Testis (tissue), 3 donors: Measurements from ENCODE around the gene COL1A2. TPM values are rescaled to one million over a fixed set of nuclear protein-coding genes. Genes with fewer than 3 reads are reported as not detected.

Source experiments
- DNase-seq: peaks from one replicate; pipeline ENCODE4 v3.0.0-alpha.2; 2019
- H3K27ac ChIP-seq, 2 donors: fragments of 200-600 bp; sonication (generic); one replicate each; pipeline ENCODE4 v1.5.1; 2019
- H3K27me3 ChIP-seq: fragments of 200-600 bp; sonication (generic); one replicate; pipeline ENCODE4 v1.5.1; 2019
- H3K36me3 ChIP-seq: fragments of 200-600 bp; sonication (generic); one replicate; pipeline ENCODE4 v1.5.1; 2017; ENCODE audit warnings: low read depth; ENCODE audit errors: missing control alignments
- H3K4me1 ChIP-seq: fragments of 200-600 bp; sonication (generic); one replicate; pipeline ENCODE4 v1.5.1; 2019
- H3K4me3 ChIP-seq, 2 donors: fragments of 200-600 bp; sonication (generic); one replicate each; pipeline ENCODE4 v1.5.1; 2017 to 2019
- H3K9me3 ChIP-seq: fragments of 200-600 bp; sonication (generic); one replicate; pipeline ENCODE4 v1.5.1; 2017
- CTCF ChIP-seq, 3 experiments: fragments of 450-650 bp in 2 of 3; fragments of 200-600 bp in 1 of 3; sonication (generic) in 1 of 3; IDR thresholded peaks; one replicate each; pipeline ENCODE4 v1.5.1; 2016 to 2019; ENCODE audit warnings: antibody characterized with exemption in 3 of 3, mild to moderate bottlenecking in 2 of 3, moderate library complexity in 1 of 3
- POLR2A ChIP-seq: fragments of 450-650 bp; IDR thresholded peaks from one replicate; pipeline ENCODE4 v1.6.1; 2017; ENCODE audit warnings: antibody characterized with exemption, mild to moderate bottlenecking, moderate library complexity
- WGBS, 2 donors: methylation state at CpG; one replicate each; pipeline ENCODE4 v1.1.5; 2018; 5-methylcytosine and 5-hydroxymethylcytosine counted together
- intact Hi-C: fragments of 100-400 bp; cut with DNase I; formaldehyde crosslinking; loops from one replicate; pipeline ENCODE4 v1.15.1; 2023; ENCODE audit warnings: low total_unique reads
- polyA plus RNA-seq: library from polyadenylated mRNA; stranded (reverse); fragments of 350-450 nt; fragmentation: Illumina TruSeq; extraction: RNeasy Lipid Tissue Mini Kit (QIAGEN cat#74804); gene quantifications from one replicate; pipeline ENCODE4 v1.2.3, GENCODE V29; 2014; ENCODE audit warnings: low read depth, low replicate concordance; ENCODE audit not compliant: insufficient read depth
- total RNA-seq, 2 donors: library from RNA; depleted of rRNA; stranded (reverse); fragments of >200 nt; gene quantifications; one replicate each; pipeline ENCODE4 v1.2.3, GENCODE V29; 2016

The COL1A2 gene
- total and polyA plus RNA-seq, 3 donors from 2014 or later, result 465 to 979 (median 866) TPM

GRCh38 chr7:94440451-94441039, 45.9 kb downstream of the COL1A2 start:
- WGBS, 2 donors, result 70% methylated on average over 7 of the region's 7 CpGs
- DNase-seq, result no peak
- no peak overlapping the region for H3K27ac ChIP-seq
- no peak overlapping the region for H3K4me3 ChIP-seq
- H3K9me3 ChIP-seq, result no peaks in the 10 kb centered on the region
- intact Hi-C loops, result no loop called here
- H3K27me3 ChIP-seq, result no peaks in the 10 kb centered on the region
- H3K36me3 ChIP-seq, result no peaks in the 10 kb centered on the region
- TF ChIP-seq CTCF (IDR thresholded peaks at IDR 0.05) (no peak), POLR2A (no peak)
- H3K4me1 ChIP-seq, result no peaks in the 10 kb centered on the region

GRCh38 chr7:94441138-94441537, 46.4 kb downstream of the COL1A2 start:
- intact Hi-C loops, result no loop called here
- WGBS, 2 donors, result 77 to 87% methylated on average over 3 of the region's 3 CpGs
- H3K27ac ChIP-seq, result no peak overlapping the region

GRCh38 chr7:94442639-94443038, 47.9 kb downstream of the COL1A2 start:
- 94 to 95% methylated on average over 3 of the region's 3 CpGs for WGBS, 2 donors
- Histone ChIP-seq H3K27me3 (no peaks in the 10 kb centered on the region), H3K9me3 (no peaks in the 10 kb centered on the region), H3K36me3 (no peaks in the 10 kb centered on the region), H3K4me3 (no peak overlapping the region), H3K27ac (no peak overlapping the region), H3K4me1 (no peaks in the 10 kb centered on the region)
- TF ChIP-seq POLR2A, result no peak
- TF ChIP-seq CTCF (IDR thresholded peaks at IDR 0.05), result no peak
- no peak for DNase-seq
- intact Hi-C loops, result no loop called here

More at GRCh38 chr7:94441138-94441537, 46.4 kb downstream of the COL1A2 start:
- no peak for TF ChIP-seq POLR2A
- TF ChIP-seq CTCF (IDR thresholded peaks at IDR 0.05), result no peak
- H3K4me3 ChIP-seq, result no peak overlapping the region
- no peaks in the 10 kb centered on the region for H3K4me1 ChIP-seq
- no peaks in the 10 kb centered on the region for H3K9me3 ChIP-seq
- no peaks in the 10 kb centered on the region for H3K27me3 ChIP-seq
- no peaks in the 10 kb centered on the region for H3K36me3 ChIP-seq
- no peak for DNase-seq

GRCh38 chr7:94444813-94445212, 50.1 kb downstream of the COL1A2 start:
- no peaks in the 10 kb centered on the region for H3K9me3 ChIP-seq
- TF ChIP-seq POLR2A (no peak), CTCF (IDR thresholded peaks at IDR 0.05) (no peak)
- H3K27me3 ChIP-seq, result no peaks in the 10 kb centered on the region
- no peak overlapping the region for H3K4me3 ChIP-seq
- no peaks in the 10 kb centered on the region for H3K4me1 ChIP-seq
- H3K36me3 ChIP-seq, result no peaks in the 10 kb centered on the region
- intact Hi-C loops, result no loop called here
- WGBS, 2 donors, result 74 to 76% methylated on average over 2 of the region's 2 CpGs
- H3K27ac ChIP-seq, result no peak overlapping the region
- DNase-seq, result no peak

- Histone ChIP-seq H3K4me3 (no peak overlapping the region), H3K9me3 (no peaks in the 10 kb centered on the region), H3K4me1 (no peaks in the 10 kb centered on the region), H3K27ac (no peak overlapping the region), H3K36me3 (no peaks in the 10 kb centered on the region), H3K27me3 (no peaks in the 10 kb centered on the region)
- WGBS, 2 donors, result 72 to 73% methylated on average over 2 of the region's 2 CpGs
- intact Hi-C loops, result no loop called here
- no peak for TF ChIP-seq CTCF (IDR thresholded peaks at IDR 0.05)
- TF ChIP-seq POLR2A, result no peak
- DNase-seq, result no peak
Measured at GRCh38 chr7:94445696-94446194, 51.0 kb downstream of the COL1A2 start.
